ENCODE results near the gene RAB17. TPM values are rescaled to one million over a fixed set of nuclear protein-coding genes. Genes with fewer than 3 reads are reported as not detected.

The RAB17 gene
- total and polyA plus RNA-seq, 2 of the 4 experiments (the other 2 are of a cell fraction) = 0.41 TPM; not detected in 1

- no peaks in the 10 kb centered on the region for H4K20me1 ChIP-seq (ENCODE audit: insufficient read depth, low read length)
- no peak overlapping the region for H3K9ac ChIP-seq (ENCODE audit: low read depth, low read length)
- TF ChIP-seq CHD1 (IDR thresholded peaks at IDR 0.05; ENCODE audit: low read depth, low read length) (no peak), USF2 (IDR thresholded peaks at IDR 0.05; ENCODE audit: low read depth, low read length) (no peak), MAZ (IDR thresholded peaks at IDR 0.05; ENCODE audit: borderline replicate concordance, low read depth, low read length) (no peak), RAD21 (IDR thresholded peaks at IDR 0.05; ENCODE audit: low read length) (no peak), CEBPB (IDR thresholded peaks at IDR 0.05; ENCODE audit: low read depth, low read length) (no peak), NFE2L2 (IDR thresholded peaks at IDR 0.05; ENCODE audit: low read depth, low read length) (no peak), BHLHE40 (IDR thresholded peaks at IDR 0.05; ENCODE audit: low read depth, low read length) (no peak), MAFK (IDR thresholded peaks at IDR 0.05; ENCODE audit: low read depth, low read length) (no peak), CTCF (conservative IDR thresholded peaks at IDR 0.05; ENCODE audit: low read depth, low read length) (no peak), POLR2A (IDR thresholded peaks at IDR 0.05; ENCODE audit: low read depth, low read length) (no peak), FOS (IDR thresholded peaks at IDR 0.05; ENCODE audit: low read depth, low read length) (no peak), RCOR1 (IDR thresholded peaks at IDR 0.05; ENCODE audit: insufficient replicate concordance, low read length) (no peak), RFX5 (IDR thresholded peaks at IDR 0.05; ENCODE audit: low read depth, low read length) (no peak), ELK1 (IDR thresholded peaks at IDR 0.05; ENCODE audit: borderline replicate concordance, low read depth, low read length) (no peak), SMC3 (IDR thresholded peaks at IDR 0.05; ENCODE audit: low read depth, low read length) (no peak)
- no peak overlapping the region for H3K56ac ChIP-seq (ENCODE audit: extremely low read depth, insufficient read depth, low read length)
- no peak for DNase-seq
- intact Hi-C loops (cut with micrococcal nuclease) = no loop called here
- H2BK20ac ChIP-seq (ENCODE audit: low read depth, low read length) = no peak overlapping the region
- no peak overlapping the region for H2BK15ac ChIP-seq (ENCODE audit: low read depth, low read length)
- no TSS peak for BruUV-seq (replicated peaks)
- no peak overlapping the region for H2BK5ac ChIP-seq (ENCODE audit: low read depth, low read length, poor library complexity, severe bottlenecking)
- peaks cover 0 to 8% of the 10 kb centered on the region in 2 experiments; a peak in 1 of 4 replicates for H3K79me1 ChIP-seq (ENCODE audit: low read depth in 1 of 2, low read length in 2 of 2)
- H4K8ac ChIP-seq (ENCODE audit: low read depth in 2 of 2, low read length in 2 of 2) = no peak overlapping the region
- dilution Hi-C loops (cut with HindIII; ENCODE audit: low sequenced_read_pairs, unreplicated experiment) = no loop called here
- H3K27ac ChIP-seq (ENCODE audit: insufficient read depth, low read length) = no peak overlapping the region
- peaks cover 7% of the 10 kb centered on the region; the same call in 1 of the 2 replicates for H3K4me1 ChIP-seq (ENCODE audit: control insufficient read depth, insufficient read depth, low read length)
- no peak overlapping the region for H3K14ac ChIP-seq (replicated peaks; ENCODE audit: low read depth, low read length)
- H2AFZ ChIP-seq (replicated peaks; ENCODE audit: low read length, poor library complexity) = no peak overlapping the region
- in situ Hi-C loops (cut with MboI; ENCODE audit: low sequenced_read_pairs) = loop anchor here (25.0 kb wide), 2 partner anchors 1057 to 1232 kb away; a partner anchor contains a TSS
- 0 out of 2 replicates have a peak, but pooled peaks cover 3% of the 10 kb centered on the region for H3K9me1 ChIP-seq (ENCODE audit: insufficient read depth, low read length)
- H3K4me3 ChIP-seq (ENCODE audit: insufficient read depth, low read depth, low read length) = no peak overlapping the region
- H2BK120ac ChIP-seq (ENCODE audit: low read depth, low read length) = no peak overlapping the region
- CTCF ChIA-PET = no interaction called here
- no peak overlapping the region for H2AK5ac ChIP-seq (ENCODE audit: low read depth, low read length)
- H3K18ac ChIP-seq (ENCODE audit: low read depth, low read length) = no peak overlapping the region
- H2AK9ac ChIP-seq (replicated peaks; ENCODE audit: low read depth, low read length, poor library complexity) = no peak overlapping the region
- no peak overlapping the region for H3K23ac ChIP-seq (ENCODE audit: low read depth, low read length)
- H3K4me2 ChIP-seq (ENCODE audit: low read depth, low read length) = no peak overlapping the region
- H3K36me3 ChIP-seq (ENCODE audit: control insufficient read depth, insufficient read depth, low read length) = no peaks in the 10 kb centered on the region
- no peak overlapping the region for H4K5ac ChIP-seq (ENCODE audit: low read depth, low read length)
- no peaks in the 10 kb centered on the region for H3K27me3 ChIP-seq (ENCODE audit: control insufficient read depth, insufficient read depth, low read length)
- H4K91ac ChIP-seq (ENCODE audit: insufficient read depth, low read depth, low read length) = no peak overlapping the region
- 83% methylated on average over 3 of the region's 5 CpGs; no CpG with 5 or more reads in 1 of the 2 experiments for WGBS, 2 experiments (ENCODE audit: extremely low coverage in 2 of 2, insufficient read length in 1 of 2)
- H3K4ac ChIP-seq (ENCODE audit: low read depth, low read length) = no peak overlapping the region
- POLR2A ChIA-PET (ENCODE audit: unreplicated experiment) = no interaction called here
- ATAC-seq (ENCODE audit: low read depth) = no peak
- H3K9me3 ChIP-seq (ENCODE audit: control insufficient read depth, insufficient read depth, low read length) = no peaks in the 10 kb centered on the region
Measured at GRCh38 chr2:237569041-237569440, 21.5 kb downstream of the RAB17 start.

All from IMR-90 (cell line).